ENCODE results near the gene GRAMD1A.
"Not testable (repeated sequence)": the region's sequence is repeated elsewhere in the genome, so short reads cannot be mapped to it uniquely, and the experiment has no call there.

Gene GRAMD1A

GRCh38 chr19:35021596-35021995 lies 21.5 kb downstream of the GRAMD1A start:
- DNase-seq, result no peak

GRCh38 chr19:35022460-35022859 lies 22.3 kb downstream of the GRAMD1A start:
- no peak for DNase-seq

- no peak for DNase-seq
These were observed 23.3 kb downstream of the GRAMD1A start for GRCh38 chr19:35023428-35023827.

GRCh38 chr19:35024095-35024494 lies 24.0 kb downstream of the GRAMD1A start:
- DNase-seq, result no peak

- no peak for DNase-seq
These were observed 25.8 kb downstream of the GRAMD1A start for GRCh38 chr19:35025969-35026368.

- DNase-seq, result no peak
These were observed 26.3 kb downstream of the GRAMD1A start for GRCh38 chr19:35026418-35026817.

GRCh38 chr19:35027009-35027408 lies 26.9 kb downstream of the GRAMD1A start:
- no peak for DNase-seq

- DNase-seq, result no peak
These were observed 27.9 kb downstream of the GRAMD1A start for GRCh38 chr19:35027851-35028599.

- DNase-seq, result not testable (repeated sequence)
These were observed 28.4 kb downstream of the GRAMD1A start for GRCh38 chr19:35028600-35028885.

GRCh38 chr19:35029275-35029736 lies 29.2 kb downstream of the GRAMD1A start:
- DNase-seq, result not testable (repeated sequence)

GRCh38 chr19:35029737-35030256 lies 29.7 kb downstream of the GRAMD1A start:
- DNase-seq, result no peak

GRCh38 chr19:35030257-35031071 lies 30.3 kb downstream of the GRAMD1A start, which contains the start of gene SCN1B:
SCN1B (plus strand) TSS chr19:35030470; CDS start chr19:35030821, 351 bp downstream.
- peak; percentile 76 for DNase-seq

- peak; percentile 44 for DNase-seq
These were observed 31.2 kb downstream of the GRAMD1A start for GRCh38 chr19:35031072-35031881.

- no peak for DNase-seq
These were observed 32.3 kb downstream of the GRAMD1A start for GRCh38 chr19:35032356-35032865.

- DNase-seq, result no peak
These were observed 33.2 kb downstream of the GRAMD1A start for GRCh38 chr19:35033067-35034004.

GRCh38 chr19:35034005-35034502 lies 33.9 kb downstream of the GRAMD1A start:
- no peak for DNase-seq

- DNase-seq, result no peak
These were observed 34.7 kb downstream of the GRAMD1A start for GRCh38 chr19:35034588-35035382.

- no peak for DNase-seq
These were observed 37.8 kb downstream of the GRAMD1A start for GRCh38 chr19:35037716-35038622.

Measured in EL (cell line).